K562 treated with DMSO at 1 percent for 48 hours (cell line): ENCODE results near the gene PPWD1. TPM values are rescaled to one million over a fixed set of nuclear protein-coding genes. Genes with fewer than 3 reads are reported as not detected.

Source experiments
- total RNA-seq: library from RNA; unstranded; fragments of 300-600 nt; gene quantifications from 2 replicates; pipeline ENCODE4 v1.2.3, GENCODE V29; 2022; ENCODE audit warnings: low replicate concordance; ENCODE audit errors: extremely low read depth

The PPWD1 gene
- total RNA-seq, result not detected in 2 replicates

GRCh38 chr5:65562731-65563701, at the start of gene PPWD1, which contains the start of gene CENPK:
Gene PPWD1, plus strand, starts transcription at chr5:65563296. Its CDS starts 15 bp downstream, at chr5:65563311.
Gene CENPK, minus strand, starts transcription at chr5:65563168. Its CDS starts 8,261 bp downstream, at chr5:65554907.

GRCh38 chr5:65624025-65624570, 61.0 kb downstream of the PPWD1 start, which contains the start of gene TRIM23:
Gene TRIM23, minus strand, starts transcription at chr5:65624333. Its CDS starts 59 bp downstream, at chr5:65624274.

GRCh38 chr5:65624571-65625555, 61.8 kb downstream of the PPWD1 start, which contains the start of the genes SHLD3 and TRAPPC13:
Gene SHLD3, plus strand, starts transcription at chr5:65625027. Its CDS starts 4,561 bp downstream, at chr5:65629588.
Gene TRAPPC13, plus strand, starts transcription at chr5:65625027. Its CDS starts 34 bp downstream, at chr5:65625061.

Other genes starting within 250 kb of the PPWD1 start
- not detected in 2 replicates for gene ADAMTS6, start 81.4 kb upstream of the PPWD1 start, total RNA-seq
- not detected in 2 replicates for gene CENPK, start 128 bp upstream of the PPWD1 start, total RNA-seq
- not detected in 2 replicates for gene TRIM23, start 61.0 kb downstream of the PPWD1 start, total RNA-seq
- gene SHLD3, start 61.7 kb downstream of the PPWD1 start, total RNA-seq, result not detected in 2 replicates
- not detected in 2 replicates for gene TRAPPC13, start 61.7 kb downstream of the PPWD1 start, total RNA-seq
- not detected in 2 replicates for gene SGTB, start 158.8 kb downstream of the PPWD1 start, total RNA-seq
- gene NLN, start 158.9 kb downstream of the PPWD1 start, total RNA-seq, result not detected in 2 replicates